GM21381 (cell line): ENCODE data around the gene EEPD1.

Experiments used
- ATAC-seq: cut with Tn5 transposase; IDR thresholded peaks from one replicate; pipeline ENCODE4 v1.9.1; 2021; ENCODE audit warnings: mild to moderate bottlenecking, moderate library complexity; ENCODE audit not compliant: unreplicated experiment

EEPD1 gene

DNA sequence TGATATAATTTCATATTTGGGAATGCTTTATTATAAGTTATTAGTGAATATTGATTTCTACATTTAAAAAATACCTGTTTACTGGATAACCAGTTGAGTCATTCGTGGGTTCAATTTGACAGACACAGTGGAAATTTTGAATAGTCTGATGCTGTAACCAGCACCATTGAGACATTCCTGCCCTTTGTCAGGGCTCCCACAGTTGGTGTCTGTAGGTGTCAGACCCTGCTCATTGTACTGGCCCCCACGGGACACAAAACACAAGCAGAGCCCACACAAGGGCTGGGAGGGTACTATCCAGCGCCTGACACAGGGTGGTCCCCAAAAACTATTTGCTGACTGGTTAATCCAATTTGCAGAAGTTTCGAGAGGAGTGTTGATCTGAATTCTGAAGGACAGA, 35.9 kb downstream of the EEPD1 start:
- no peak for ATAC-seq

GRCh38 chr7:36190447-36191291, 37.6 kb downstream of the EEPD1 start:
- ATAC-seq = no peak

- no peak for ATAC-seq
Measured at GRCh38 chr7:36191292-36191920, 38.4 kb downstream of the EEPD1 start.

DNA sequence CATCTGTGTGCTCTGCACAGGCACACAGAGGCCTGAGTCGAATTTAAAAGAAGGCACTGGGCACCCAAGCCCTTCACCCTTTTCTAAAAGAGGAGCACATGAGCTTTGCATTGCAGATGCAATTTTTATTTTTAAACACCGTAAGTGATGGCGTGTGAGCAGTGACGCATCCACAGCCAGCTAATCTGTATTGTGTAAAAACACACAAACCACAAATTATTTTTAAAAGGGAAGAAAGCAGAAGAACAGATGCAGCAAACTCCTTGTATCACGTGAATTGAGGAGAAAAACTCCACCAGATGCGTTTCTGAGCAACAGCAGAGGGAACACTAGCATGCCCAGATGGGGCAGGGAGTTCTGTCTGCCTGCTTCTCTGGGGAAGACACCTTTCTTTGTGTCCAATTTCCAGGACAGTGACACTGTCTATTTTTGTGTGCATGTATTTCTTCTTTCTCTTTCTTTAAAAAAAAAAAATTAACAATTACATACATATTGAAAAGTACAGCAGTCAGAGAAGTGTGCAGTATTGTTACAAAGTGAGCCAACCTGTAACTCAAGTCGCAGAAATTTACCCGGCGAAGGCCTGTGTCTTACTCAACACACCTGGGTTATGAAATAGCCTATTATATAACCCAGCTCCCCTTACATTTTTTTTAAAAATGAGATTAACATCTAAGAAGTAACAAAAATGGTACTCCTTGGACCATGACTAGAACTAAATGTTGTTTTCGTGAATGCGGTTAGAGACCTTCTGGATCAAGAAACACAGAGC, 39.2 kb downstream of the EEPD1 start:
- no peak for ATAC-seq

DNA sequence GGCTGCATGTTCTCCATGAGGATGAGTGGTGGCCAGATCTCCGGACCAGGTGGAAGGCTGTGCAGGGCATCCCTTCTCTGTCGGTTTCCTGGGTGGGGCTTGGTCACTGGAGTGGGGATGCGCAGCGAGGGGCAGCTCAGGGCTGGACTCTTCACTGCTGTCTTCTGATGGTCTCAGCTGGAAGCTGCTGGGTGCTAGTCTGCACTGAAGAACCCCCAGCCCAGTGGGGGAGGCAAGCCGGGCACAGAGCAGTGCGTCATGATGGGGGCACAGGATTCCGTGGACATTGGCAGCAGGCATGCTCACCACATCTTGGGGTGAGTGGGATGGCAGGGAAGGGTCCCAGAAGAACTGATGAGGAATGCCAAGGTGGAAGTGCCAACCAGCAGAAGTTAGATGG, 39.8 kb downstream of the EEPD1 start:
- ATAC-seq = no peak

GRCh38 chr7:36198854-36199266, 45.8 kb downstream of the EEPD1 start:
- ATAC-seq = no peak

DNA sequence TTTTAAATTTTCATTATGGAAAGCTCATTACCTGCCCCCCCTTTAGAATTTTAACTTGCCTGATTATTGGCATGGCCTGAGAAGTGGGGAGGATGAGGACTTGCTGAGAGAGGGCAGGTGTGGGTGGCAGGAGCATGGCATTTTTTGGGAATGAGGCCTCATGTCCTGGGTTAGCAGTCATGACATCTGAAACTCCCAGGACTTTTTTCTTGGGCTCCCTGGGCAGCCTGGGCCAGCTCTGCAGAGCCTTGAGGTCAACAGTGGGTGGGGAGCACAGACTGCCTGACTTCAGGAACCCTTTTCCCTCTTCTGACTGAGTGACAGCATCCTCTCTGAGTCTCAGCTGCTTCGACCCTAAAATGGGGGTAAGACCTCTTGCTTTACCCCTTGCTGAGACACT, 46.3 kb downstream of the EEPD1 start:
- ATAC-seq = no peak

- ATAC-seq = no peak
Measured at GRCh38 chr7:36201122-36201723, 48.2 kb downstream of the EEPD1 start.

DNA sequence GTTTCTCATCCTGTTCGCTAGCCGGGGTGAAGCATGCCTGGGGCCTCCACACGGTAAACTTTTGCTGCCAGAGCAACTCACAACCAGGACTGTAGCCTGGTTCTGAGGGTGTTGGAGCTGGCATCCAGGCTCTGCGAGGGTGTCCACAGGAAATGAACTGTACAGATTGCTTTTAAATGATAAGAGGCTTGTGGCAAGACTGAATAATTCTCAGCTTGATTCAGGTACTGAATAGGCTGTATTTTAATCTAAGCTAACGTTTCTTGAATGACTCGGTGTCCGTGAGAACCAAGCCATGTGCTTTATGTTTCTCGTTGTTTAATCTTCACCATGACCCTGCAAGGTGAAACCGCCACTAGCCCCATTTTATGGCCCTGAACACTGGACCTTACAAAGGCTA, 49.3 kb downstream of the EEPD1 start:
- ATAC-seq = no peak

DNA sequence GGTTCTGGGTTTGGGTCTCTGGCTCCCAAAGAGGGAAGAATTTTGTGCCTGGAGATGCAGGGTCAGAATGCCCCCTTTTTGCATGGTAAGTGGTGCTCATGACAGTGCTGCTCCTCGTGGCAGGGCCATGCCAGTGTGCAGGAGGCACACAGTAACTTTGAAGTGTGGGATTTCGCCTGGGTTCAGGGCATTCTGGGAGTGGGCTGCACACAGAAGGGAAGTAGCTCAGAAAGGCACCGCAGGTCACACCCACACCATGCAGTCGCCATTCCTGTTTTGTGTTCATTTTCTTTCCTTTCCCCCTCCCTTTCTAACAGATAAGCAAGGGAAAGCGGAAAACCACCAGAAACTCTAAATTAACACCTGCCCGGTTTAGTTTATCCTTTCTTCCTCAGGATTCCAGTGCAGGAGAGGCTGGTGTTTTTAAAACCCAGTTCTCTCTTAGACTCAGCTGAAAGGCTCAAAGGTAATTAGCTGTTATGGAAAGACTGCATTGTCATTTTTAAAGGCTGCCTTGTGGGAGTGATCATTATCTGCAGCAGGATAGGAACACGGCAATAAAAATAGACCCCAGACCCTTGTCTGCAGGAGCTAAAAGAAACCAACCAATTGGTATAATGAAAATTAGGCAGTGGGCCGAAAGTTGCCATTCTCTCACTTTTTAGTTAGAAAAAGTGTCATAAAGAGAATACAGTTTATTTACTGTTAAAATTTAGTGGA, 50.2 kb downstream of the EEPD1 start:
- no peak for ATAC-seq

- no peak for ATAC-seq
Measured at GRCh38 chr7:36204044-36204663, 51.1 kb downstream of the EEPD1 start.

GRCh38 chr7:36204929-36205635, 52.0 kb downstream of the EEPD1 start:
- ATAC-seq = no peak

DNA sequence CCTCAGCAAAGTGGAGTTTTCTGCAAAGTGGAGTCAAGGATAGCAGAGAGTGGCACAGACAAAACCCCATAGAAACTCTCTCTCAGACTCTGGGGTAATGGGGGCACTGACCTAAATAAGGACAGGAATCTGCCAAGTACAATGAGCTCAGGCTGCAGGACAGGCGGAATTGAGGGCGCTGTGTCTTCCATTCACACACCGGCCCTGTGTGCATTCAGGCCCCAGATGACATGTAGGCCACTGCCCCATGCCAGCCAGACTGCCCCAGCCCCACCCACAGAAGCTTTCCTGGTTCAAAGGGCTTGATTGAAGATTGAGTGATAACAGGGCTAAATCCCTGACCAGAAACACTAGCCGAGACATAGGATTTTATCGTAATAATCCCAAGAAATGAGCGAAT, 52.7 kb downstream of the EEPD1 start:
- ATAC-seq = no peak

DNA sequence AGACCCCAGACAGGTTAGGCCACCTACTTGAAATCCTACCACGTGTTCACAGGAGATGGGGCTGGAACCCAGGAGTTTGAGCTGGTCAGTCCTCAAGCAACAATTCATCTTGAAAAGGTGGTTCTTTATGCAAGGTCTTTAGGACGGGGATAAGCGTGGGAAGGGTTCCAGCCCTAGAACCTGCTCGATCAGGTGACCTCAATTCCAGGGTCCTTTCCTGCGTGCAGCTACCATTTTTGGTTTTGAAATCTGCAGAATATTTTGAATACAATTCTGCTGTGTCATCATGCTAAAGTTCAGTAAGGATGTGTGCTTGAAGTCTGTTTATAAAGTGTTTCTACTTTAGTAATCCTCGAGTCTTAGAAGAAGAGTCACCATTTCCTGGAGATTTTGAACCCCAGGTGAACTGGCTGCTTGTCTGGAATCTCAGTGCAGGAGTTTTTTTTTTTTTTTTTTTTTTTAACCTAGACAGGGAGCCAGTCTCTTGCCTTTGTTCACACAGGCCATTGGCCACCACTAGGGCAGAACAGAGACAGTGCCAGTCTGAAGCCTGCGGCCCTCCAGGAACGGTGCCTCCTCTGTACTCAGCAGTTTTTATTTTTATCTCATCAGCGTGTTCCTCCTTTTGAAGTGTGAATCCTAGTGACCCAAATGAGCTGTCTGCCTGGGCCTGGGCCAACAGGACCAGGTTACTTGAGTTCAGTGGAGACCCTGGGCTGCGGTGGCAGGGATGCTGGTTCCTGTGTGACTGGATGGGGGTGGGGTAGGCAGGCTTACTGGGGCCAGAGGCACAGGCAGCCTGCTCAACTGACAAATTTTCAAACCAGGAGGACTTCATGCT, 54.6 kb downstream of the EEPD1 start:
- ATAC-seq = no peak

- ATAC-seq = no peak
Measured at GRCh38 chr7:36208426-36208825, 55.4 kb downstream of the EEPD1 start.

GRCh38 chr7:36208997-36209813, 56.2 kb downstream of the EEPD1 start:
- ATAC-seq = no peak

- no peak for ATAC-seq
Measured at GRCh38 chr7:36209814-36210183, 56.7 kb downstream of the EEPD1 start.
